NCI-H1105 (cell line): ENCODE data around the gene ZNF280D.
"Not testable (repeated sequence)": the region's sequence is repeated elsewhere in the genome, so short reads cannot be mapped to it uniquely, and the experiment has no call there.

ENCODE experiments used
- DNase-seq: peaks from one replicate; lab custom pipeline; 2025; lab: John Stamatoyannopoulos, UW

The ZNF280D gene

GRCh38 chr15:56709502-56709901 is 23.8 kb downstream of the ZNF280D start:
- DNase-seq, result not testable (repeated sequence)

DNA sequence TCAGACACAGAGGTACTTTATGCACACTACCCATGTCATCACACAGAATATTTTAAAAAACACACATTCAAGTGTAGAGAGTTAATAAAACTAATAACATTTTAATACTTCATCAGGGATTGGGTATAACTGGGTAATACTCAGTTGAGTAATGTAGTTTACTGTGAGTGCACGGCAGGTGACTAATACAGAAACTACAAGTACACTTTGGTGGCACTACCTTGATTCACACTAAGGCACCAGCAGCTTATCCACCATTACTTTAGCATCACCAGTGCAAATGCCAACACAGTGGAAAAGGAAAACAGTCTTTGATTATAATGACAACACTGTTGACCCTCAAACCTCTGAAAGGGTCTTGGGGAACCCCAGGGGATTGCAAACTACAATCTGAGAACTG is 33.6 kb downstream of the ZNF280D start:
- no peak for DNase-seq

- DNase-seq, result no peak
Measured at GRCh38 chr15:56698270-56698669, 35.0 kb downstream of the ZNF280D start.

DNA sequence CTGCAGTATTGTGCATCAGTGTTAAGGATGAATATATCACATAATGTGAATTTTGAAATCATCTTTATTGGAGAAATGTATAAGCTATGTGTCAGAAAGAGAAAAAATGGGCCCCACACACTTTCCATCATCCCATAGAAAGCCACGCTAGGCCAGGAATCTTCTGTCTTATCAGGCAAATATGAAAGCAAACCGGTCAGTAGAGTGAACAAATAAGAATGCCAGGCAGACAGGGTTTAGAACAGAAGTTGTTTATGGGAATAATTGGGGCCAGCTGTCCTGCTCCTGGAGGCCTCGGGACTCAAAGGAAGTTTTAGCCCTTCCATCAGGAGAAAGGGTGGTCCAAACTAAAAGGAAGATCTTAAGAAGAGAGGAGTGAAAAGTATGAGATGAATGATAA is 39.5 kb downstream of the ZNF280D start:
- DNase-seq, result no peak

DNA sequence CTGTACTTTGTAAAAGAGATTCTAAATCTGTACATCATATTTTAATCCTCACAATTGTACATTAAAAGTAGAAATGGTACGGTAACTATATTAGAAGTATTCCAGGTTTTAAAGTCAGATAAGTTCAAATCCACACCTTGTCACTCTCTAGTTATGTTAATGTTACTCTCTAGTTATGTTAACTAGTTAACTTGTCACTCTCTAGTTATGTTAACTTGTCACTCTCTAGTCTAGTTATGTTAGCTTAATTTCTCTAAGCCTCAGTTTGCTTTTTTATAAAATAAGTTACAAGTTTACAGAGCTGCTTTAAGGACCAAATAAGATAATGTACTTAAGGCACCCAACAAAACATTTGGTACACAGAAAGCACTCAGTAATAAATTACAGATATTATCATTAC is 42.6 kb downstream of the ZNF280D start:
- no peak for DNase-seq

- no peak for DNase-seq
Measured at GRCh38 chr15:56683908-56684307, 49.4 kb downstream of the ZNF280D start.

- no peak for DNase-seq
Measured at GRCh38 chr15:56681113-56681512, 52.2 kb downstream of the ZNF280D start.

GRCh38 chr15:56679225-56679624 is 54.1 kb downstream of the ZNF280D start:
- no peak for DNase-seq

DNA sequence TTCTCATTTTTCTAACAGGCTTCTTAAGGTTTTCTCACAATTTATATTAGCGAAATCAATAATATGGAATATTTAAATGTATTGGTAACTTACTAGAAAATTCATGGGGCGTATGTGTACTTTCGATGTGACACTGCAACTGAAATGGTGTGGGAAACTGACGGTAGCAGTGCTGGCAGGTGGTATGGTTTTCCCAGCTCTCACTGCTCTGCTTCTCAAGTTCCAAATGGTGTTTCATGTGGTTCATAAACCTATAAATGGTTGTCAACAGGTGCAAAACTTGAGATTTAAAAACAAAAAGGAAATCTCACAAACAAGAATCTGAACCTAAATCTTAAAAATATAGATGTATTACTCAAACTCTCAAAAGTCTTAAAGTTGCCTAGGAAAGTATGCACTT is 54.7 kb downstream of the ZNF280D start:
- no peak for DNase-seq

GRCh38 chr15:56677271-56677670 is 56.0 kb downstream of the ZNF280D start:
- DNase-seq, result no peak

- DNase-seq, result no peak
Measured at GRCh38 chr15:56675930-56676329, 57.4 kb downstream of the ZNF280D start.

GRCh38 chr15:56674857-56675256 is 58.5 kb downstream of the ZNF280D start:
- DNase-seq, result no peak

GRCh38 chr15:56672721-56673120 is 60.6 kb downstream of the ZNF280D start:
- DNase-seq, result no peak

DNA sequence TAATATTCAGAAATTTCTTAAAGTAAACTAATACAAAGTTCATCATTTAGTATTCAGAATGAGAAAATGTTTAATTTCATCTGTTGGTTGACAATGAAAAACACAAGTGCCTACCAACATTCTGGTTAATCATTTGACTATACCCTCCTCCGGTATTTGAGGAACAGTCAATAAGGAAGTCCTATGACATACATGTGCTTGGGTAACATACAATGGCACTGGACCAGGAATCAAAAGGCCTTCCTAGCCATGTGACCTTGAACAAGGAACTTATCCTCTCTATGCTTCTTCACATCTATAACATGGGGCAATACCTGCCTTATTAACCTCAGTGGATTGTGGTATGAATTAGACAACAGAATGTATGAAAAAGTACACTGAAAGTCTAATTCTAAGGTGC is 65.8 kb downstream of the ZNF280D start:
- DNase-seq, result no peak

DNA sequence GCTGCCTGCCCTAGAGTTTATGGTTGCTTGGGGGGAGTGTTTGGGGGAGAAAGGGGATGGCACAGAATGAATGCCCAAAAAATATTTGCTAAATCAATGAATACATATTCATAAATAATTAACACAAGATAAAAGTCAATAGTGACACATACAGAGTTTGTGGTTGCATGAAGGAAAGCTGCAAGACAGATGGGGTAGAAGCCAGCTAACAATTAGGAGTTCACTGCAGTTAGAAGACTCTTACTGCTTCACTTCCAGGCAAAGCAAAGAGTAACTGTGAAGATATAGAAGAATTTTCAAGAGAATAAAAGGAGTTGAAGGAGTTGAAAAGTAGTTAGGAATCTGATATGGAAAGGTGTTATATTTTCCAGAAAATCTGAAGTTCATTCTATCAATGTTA is 72.4 kb downstream of the ZNF280D start:
- no peak for DNase-seq

GRCh38 chr15:56659197-56659596 is 74.1 kb downstream of the ZNF280D start:
- no peak for DNase-seq

DNA sequence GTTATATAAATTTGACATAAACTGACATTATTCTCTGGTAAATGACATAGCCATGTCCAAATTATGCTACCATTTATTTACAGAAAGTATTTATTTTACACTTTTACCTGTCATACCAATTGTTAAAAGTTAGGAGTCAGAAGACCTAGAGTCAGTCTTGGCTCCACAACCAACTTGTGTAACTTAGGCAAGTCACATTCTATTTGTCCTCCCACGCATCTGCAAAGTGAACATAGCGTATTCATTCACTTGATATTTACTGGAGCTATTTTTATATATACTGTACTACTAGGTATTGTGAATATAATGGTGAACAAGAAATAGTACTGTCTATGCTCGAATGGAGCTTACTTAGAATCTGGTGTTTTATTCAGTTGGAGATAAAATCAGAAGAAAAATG is 78.7 kb downstream of the ZNF280D start:
- no peak for DNase-seq

GRCh38 chr15:56654216-56654615 is 79.1 kb downstream of the ZNF280D start:
- DNase-seq, result no peak

DNA sequence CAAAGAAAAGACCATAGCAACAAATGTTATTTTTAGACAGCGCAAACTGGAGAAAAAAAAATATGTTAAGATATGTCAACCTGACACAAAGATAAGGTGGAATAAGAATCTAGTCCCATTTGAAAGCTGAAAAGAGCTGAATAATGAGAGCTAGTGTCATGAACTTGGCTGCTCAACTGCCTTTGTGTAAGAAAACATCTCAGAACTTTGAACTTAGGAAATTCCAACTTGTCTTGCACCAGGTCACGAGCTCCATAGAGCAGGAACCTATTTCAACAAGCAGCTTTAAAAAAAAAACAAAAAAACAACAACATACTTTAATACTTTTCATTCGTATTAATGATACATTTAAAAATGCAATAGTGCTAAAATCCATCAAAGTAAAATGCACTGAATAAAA is 79.5 kb downstream of the ZNF280D start:
- DNase-seq, result no peak

DNA sequence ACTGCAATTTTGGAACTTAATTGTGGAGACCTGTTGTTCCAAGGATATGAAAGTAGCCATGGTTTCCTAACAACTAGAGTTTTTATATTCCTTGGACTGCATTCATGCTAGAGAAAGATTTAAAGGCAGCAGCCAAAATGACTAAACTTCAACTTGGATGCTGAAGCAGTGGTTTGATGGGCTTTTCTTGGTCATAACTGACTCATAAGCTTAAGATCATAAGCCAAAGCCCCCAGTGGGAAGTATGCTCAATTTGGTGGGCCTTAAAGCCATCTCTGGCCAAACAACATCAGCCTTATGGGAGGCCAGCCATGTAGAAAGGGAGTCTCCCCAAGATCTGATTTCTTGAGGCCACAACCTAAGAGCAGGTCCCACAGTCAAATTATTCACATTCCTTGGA is 80.2 kb downstream of the ZNF280D start:
- DNase-seq, result no peak

- DNase-seq, result no peak
Measured at GRCh38 chr15:56648311-56648710, 85.0 kb downstream of the ZNF280D start.

GRCh38 chr15:56640549-56640948 is 92.8 kb downstream of the ZNF280D start:
- DNase-seq, result no peak

DNA sequence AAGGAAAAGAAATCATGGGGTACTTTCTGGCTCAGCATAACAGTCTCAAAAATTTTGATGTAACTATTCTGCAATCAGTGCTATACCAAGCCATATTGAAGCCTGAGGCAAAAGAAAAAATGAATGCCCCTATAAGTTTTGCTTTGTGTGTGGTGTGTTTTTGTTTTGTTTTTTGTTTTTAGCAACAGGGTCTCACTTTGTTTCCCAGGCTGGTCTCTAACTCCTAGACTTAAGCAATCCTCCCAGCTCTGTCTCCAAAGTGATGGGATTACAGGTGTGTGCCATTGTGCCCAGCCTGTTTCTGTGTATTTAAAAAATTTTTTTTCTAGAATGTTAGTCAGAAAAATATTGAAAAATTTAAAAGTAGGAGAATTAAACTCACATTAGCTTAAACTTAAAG is 93.2 kb downstream of the ZNF280D start:
- DNase-seq, result no peak

GRCh38 chr15:56639631-56640030 is 93.7 kb downstream of the ZNF280D start:
- DNase-seq, result no peak

DNA sequence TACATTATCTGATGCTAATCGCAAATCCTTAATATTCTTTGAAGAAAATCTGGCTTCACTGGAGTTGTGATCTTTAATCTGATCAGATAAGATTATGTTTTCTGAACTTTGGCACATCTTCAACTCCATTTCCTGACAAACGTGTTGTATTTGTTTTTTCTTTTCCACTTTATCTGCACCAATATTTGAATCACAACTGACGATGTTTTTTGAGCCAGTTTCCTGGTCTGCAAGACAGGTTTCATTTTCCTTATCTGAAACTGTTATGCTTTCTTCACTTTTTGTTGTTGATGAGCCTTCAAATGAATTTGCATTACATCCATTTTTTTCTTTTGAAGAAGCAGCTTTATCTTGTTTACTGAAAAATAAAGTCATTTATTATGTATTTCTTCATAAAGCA is 101.5 kb downstream of the ZNF280D start:
- DNase-seq, result no peak
